Measurements from ENCODE around the gene NHS. TPM values are rescaled to one million over a fixed set of nuclear protein-coding genes. Genes with fewer than 3 reads are reported as not detected.

Gene NHS
- total and polyA plus RNA-seq, 2 of the 4 experiments (the other 2 are of a cell fraction), result 0.36 to 0.90 TPM

DNA sequence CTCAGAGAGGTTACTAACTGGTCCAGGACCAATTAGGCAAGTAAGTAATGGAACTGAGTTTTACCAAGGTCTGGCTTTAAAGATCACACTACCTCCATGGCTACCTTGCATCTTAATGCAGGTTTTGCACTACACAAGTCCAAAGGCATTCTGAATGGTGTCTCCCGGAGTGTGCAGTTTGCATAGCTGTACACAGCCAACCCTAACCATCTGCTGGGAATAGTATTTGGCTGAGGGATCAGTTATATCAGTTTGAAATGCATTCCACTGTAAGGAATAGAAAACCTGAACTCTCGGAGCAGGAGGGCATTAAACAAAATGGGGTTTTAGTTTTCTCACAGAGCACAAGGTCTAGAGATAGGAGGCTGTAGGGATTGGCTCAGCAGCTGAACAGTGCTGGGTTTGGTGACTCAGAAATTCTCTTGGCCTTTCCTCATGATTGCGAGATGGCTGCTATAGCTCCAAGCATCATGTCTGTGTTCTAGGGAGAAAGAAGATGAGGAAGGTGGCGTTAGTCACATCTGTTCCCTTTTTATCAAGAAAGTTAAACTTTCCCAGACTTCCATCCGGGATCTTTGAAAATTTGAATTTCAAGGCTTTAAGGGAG is 177.1 kb downstream of the NHS start:
- no peak overlapping the region for H4K91ac ChIP-seq (ENCODE audit: insufficient read depth, low read depth, low read length)
- no peak overlapping the region for H3K4me3 ChIP-seq (ENCODE audit: insufficient read depth, low read depth, low read length)
- WGBS, 2 experiments (ENCODE audit: extremely low coverage in 2 of 2, insufficient read length in 1 of 2), result no CpG with 5 or more reads among the region's 5 CpGs
- no peaks in the 10 kb centered on the region for H3K9me3 ChIP-seq (ENCODE audit: control insufficient read depth, insufficient read depth, low read length)
- no peaks in the 10 kb centered on the region; the same call in 1 of the 2 replicates for H3K27me3 ChIP-seq (ENCODE audit: control insufficient read depth, insufficient read depth, low read length)
- H2AK5ac ChIP-seq (ENCODE audit: low read depth, low read length), result no peak overlapping the region
- peak overlapping the region; percentile 27; the same call in 1 of the 2 replicates for H3K4ac ChIP-seq (ENCODE audit: low read depth, low read length)
- H3K36me3 ChIP-seq (ENCODE audit: control insufficient read depth, insufficient read depth, low read length), result no peaks in the 10 kb centered on the region
- DNase-seq (peak; percentile 55), ATAC-seq (ENCODE audit: low read depth) (no peak)
- H3K14ac ChIP-seq (replicated peaks; ENCODE audit: low read depth, low read length), result no peak overlapping the region
- no peak overlapping the region for H2BK20ac ChIP-seq (ENCODE audit: low read depth, low read length)
- peaks cover 15% of the 10 kb centered on the region for H3K4me1 ChIP-seq (ENCODE audit: control insufficient read depth, insufficient read depth, low read length)
- no peak overlapping the region for H3K4me2 ChIP-seq (ENCODE audit: low read depth, low read length)
- no peak overlapping the region for H3K9ac ChIP-seq (ENCODE audit: low read depth, low read length)
- CTCF ChIA-PET, result no interaction called here
- TF ChIP-seq FOS (IDR thresholded peaks at IDR 0.05; ENCODE audit: low read depth, low read length) (no peak), CEBPB (IDR thresholded peaks at IDR 0.05; ENCODE audit: low read depth, low read length) (peak; percentile 61)
- H2BK120ac ChIP-seq (ENCODE audit: low read depth, low read length), result no peak overlapping the region
- no peak overlapping the region for H2BK5ac ChIP-seq (ENCODE audit: low read depth, low read length, poor library complexity, severe bottlenecking)
- no peak overlapping the region for H2AK9ac ChIP-seq (replicated peaks; ENCODE audit: low read depth, low read length, poor library complexity)
- H3K18ac ChIP-seq (ENCODE audit: low read depth, low read length), result no peak overlapping the region
- intact Hi-C loops (cut with micrococcal nuclease), result no loop called here
- no peak overlapping the region for H2BK15ac ChIP-seq (ENCODE audit: low read depth, low read length)
- no peak overlapping the region for H3K56ac ChIP-seq (ENCODE audit: extremely low read depth, insufficient read depth, low read length)
- POLR2A ChIA-PET (ENCODE audit: unreplicated experiment), result no interaction called here
- dilution Hi-C loops (cut with HindIII; ENCODE audit: low sequenced_read_pairs, unreplicated experiment), result no loop called here
- no peaks in the 10 kb centered on the region for H4K20me1 ChIP-seq (ENCODE audit: insufficient read depth, low read length)
- BruUV-seq (replicated peaks), result no TSS peak
- no peak overlapping the region for H4K5ac ChIP-seq (ENCODE audit: low read depth, low read length)
- H4K8ac ChIP-seq (ENCODE audit: low read depth in 2 of 2, low read length in 2 of 2), result no peak overlapping the region
- H3K27ac ChIP-seq (ENCODE audit: insufficient read depth, low read length), result no peak overlapping the region
- peaks cover 0 to 2% of the 10 kb centered on the region in 2 experiments; a peak in 1 of 4 replicates for H3K79me1 ChIP-seq (ENCODE audit: low read depth in 1 of 2, low read length in 2 of 2)
- no peak overlapping the region for H2AFZ ChIP-seq (replicated peaks; ENCODE audit: low read length, poor library complexity)
- H3K23ac ChIP-seq (ENCODE audit: low read depth, low read length), result no peak overlapping the region
- peaks cover 16% of the 10 kb centered on the region for H3K9me1 ChIP-seq (ENCODE audit: insufficient read depth, low read length)
- in situ Hi-C loops (cut with MboI; ENCODE audit: low sequenced_read_pairs), result no loop called here
